GM18907 (cell line): ENCODE data around the gene KMT2A.
"Not testable (repeated sequence)": the region's sequence is repeated elsewhere in the genome, so short reads cannot be mapped to it uniquely, and the experiment has no call there.

ENCODE experiments used
- ATAC-seq: cut with Tn5 transposase; IDR thresholded peaks from one replicate; pipeline ENCODE4 v1.9.1; 2021; ENCODE audit warnings: mild to moderate bottlenecking, moderate library complexity; ENCODE audit not compliant: unreplicated experiment

KMT2A gene

GRCh38 chr11:118531597-118532084, 95.3 kb downstream of the KMT2A start:
- no peak for ATAC-seq

GRCh38 chr11:118532091-118532490, 95.8 kb downstream of the KMT2A start:
- ATAC-seq = no peak

GRCh38 chr11:118532852-118533768, 96.8 kb downstream of the KMT2A start:
- ATAC-seq = no peak

DNA sequence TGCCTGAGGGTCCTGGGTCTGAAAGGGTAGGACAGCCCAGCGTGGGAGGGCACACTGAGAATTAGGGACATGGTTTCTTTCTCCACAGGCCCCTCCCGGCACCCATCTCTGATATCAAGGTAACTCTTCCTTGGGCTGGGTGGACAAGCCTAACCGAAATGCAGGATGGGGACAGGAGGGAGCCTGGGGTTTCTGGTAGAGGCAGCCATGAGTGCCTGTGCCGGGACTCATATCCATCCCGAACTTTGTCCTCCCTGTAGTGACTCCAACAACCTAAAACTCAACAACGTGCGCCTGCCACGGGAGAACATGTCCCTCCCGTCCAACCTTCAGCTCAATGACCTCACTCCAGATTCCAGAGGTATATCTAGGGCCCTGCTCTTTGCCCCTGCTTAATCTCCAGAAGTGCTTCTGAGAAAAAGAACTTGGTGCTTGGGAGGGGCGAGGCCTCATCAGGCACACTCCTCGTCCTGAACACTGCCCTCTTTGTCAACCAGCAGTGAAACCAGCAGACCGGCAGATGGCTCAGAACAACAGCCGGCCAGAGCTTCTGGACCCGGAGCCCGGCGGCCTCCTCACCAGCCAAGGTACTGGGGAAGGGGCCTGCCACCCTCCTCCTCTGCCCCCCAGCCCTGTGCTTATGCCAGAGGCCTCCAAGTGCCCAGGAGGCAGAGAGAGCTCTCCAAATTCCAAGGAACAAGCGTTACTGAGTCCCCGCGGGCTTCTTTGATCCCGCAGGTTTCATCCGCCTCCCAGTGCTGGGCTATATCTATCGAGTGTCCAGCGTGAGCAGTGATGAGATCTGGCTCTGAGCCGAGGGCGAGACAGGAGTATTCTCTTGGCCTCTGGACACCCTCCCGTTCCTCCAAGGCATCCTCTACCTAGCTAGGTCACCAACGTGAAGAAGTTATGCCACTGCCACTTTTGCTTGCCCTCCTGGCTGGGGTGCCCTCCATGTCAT, 97.8 kb downstream of the KMT2A start:
- ATAC-seq = no peak

- no peak for ATAC-seq
Observed at GRCh38 chr11:118535261-118535660, 99.0 kb downstream of the KMT2A start.

- no peak for ATAC-seq
Observed at GRCh38 chr11:118536726-118537125, 100.4 kb downstream of the KMT2A start.

GRCh38 chr11:118537409-118537980, 101.2 kb downstream of the KMT2A start:
- no peak for ATAC-seq

- no peak for ATAC-seq
Observed at GRCh38 chr11:118544010-118544646, 107.8 kb downstream of the KMT2A start.

DNA sequence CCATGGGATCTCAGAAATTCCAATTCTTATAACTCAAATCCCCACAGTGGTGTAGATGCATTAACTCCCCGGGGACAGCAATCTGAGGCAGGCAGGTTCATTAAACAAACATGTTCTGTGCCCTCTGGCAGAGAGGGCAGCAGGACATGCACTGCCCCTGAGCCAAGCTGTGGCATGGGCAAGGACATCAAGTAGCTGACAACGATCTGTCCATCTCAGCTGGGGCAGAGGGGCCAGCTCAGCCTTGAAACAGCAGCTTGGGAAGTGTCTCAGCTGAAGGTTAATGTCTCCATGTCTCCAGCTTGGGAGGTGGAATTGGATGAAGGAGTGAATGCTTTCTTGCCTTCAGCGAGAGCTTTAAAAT, 108.3 kb downstream of the KMT2A start:
- ATAC-seq = no peak

DNA sequence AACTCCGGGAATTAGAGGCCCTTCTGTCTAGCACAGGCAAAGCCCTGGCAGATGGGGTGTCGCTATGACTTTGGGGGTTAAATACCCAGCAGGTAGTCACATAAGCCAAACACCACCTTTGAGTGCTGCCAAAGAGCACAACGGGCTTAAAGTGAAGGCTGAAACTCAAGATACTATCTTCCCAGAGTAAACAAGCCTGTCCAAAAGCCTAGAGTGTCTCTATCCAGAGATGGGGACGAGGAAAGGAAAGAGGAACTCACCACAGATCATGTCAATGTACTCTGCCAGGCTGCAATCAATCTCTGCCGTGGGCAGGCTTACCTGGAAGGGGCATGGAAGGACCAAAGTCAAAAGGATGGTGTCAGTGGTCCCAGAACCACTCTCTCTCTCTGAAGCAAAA, 109.2 kb downstream of the KMT2A start:
- ATAC-seq = no peak

- no peak for ATAC-seq
Observed at GRCh38 chr11:118547132-118547531, 110.8 kb downstream of the KMT2A start.

GRCh38 chr11:118552341-118552740, 116.0 kb downstream of the KMT2A start:
- no peak for ATAC-seq

DNA sequence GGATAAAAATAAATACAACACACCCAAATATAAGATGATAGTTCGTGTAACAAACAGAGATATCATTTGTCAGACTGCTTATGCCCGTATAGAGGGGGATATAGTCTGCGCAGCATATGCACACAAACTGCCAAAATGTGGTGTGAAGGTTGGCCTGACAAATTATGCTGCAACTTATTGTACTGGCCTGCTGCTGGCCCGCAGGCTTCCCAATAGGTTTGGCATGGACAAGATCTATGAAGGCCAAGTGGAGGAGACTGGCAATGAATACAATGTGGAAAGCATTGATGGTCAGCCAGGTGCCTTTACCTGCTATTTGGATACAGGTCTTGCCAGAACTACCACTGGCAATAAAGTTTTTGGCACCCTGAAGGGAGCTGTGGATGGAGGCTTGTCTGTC, 124.5 kb downstream of the KMT2A start:
- ATAC-seq = no peak

GRCh38 chr11:118565051-118565450, 128.8 kb downstream of the KMT2A start:
- no peak for ATAC-seq

- ATAC-seq = no peak
Observed at GRCh38 chr11:118569670-118570069, 133.4 kb downstream of the KMT2A start.

DNA sequence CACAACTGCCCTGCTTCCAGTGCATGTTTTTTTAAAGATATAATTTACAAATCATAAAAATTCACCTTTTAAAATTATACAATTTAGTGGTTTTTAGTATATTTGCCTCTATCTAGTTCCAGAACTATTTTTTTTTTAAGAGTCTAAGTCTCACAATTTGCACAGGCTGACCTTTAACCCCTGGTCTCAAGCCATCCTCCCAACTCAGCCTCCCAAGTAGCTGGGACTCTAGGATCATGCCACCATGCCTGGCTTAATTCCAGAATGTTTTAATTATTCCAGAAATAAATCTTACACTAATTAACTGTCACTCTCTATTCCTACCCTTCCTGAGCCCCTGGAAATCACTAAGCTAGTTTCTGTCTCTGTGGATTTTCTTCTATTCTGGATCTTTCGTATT, 134.5 kb downstream of the KMT2A start:
- ATAC-seq = no peak

DNA sequence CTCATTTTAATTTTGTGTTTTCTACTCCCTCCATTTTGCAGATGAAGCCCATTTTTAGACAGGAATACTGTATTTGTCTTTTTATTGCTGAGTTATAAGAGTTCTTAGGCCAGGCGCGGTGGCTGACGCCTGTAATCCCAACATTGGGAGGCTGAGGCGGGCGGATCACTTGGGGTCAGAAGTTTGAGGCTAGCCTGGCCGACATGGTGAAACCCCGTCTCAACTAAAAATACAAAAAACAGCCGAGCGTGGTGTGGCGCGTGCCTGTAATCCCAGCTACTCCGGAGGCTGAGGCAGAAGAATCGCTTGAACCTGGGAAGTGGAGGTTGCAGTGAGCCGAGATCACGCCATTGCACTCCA, 135.4 kb downstream of the KMT2A start:
- not testable (repeated sequence) for ATAC-seq

DNA sequence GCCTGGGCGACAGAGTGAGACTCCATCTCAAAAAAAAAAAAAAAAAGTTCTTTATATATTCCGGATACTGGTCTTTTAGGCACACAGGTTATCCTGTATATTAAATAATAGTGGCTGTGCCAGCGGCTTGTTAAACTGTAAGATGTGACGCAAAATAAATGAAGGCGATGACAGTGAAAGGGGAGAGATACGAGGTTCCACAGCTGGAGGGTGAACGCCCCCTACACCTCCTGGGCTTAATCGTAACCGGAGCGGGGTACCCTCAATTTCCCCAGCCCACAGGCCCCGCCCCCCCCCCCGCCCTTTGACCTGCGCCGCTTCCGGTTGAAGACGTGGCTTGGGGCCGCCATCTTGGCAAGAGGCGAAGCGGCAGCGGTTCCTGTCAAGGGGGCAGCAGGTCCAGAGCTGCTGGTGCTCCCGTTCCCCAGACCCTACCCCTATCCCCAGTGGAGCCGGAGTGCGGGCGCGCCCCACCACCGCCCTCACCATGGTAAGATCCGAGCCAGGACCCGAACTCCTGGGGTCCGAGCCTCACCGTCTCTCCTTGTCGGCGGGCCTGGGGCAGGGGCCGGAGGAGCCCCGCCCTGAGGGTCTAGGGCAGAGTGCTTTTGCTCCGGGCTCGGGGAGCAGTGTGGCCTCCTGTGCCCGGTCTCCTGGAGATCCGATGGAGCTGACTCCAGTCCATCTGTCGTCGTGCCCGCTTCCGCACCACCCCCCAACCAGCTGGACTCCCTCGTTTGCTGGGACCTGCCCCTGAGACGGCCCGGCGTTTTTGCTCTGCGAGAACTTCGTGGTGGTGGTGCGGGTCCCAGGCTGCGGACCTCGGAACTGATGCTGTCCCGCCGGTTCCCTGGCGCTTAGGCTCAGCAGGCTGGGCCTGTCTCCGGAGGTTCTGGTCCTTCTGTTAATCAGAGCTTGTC, 136.0 kb downstream of the KMT2A start, which contains the start of gene ARCN1:
ARCN1 (plus strand) TSS at position 349 of the 920 bp plus-strand sequence; CDS start at position 488, 139 bp downstream.
- ATAC-seq = peak; percentile 71

DNA sequence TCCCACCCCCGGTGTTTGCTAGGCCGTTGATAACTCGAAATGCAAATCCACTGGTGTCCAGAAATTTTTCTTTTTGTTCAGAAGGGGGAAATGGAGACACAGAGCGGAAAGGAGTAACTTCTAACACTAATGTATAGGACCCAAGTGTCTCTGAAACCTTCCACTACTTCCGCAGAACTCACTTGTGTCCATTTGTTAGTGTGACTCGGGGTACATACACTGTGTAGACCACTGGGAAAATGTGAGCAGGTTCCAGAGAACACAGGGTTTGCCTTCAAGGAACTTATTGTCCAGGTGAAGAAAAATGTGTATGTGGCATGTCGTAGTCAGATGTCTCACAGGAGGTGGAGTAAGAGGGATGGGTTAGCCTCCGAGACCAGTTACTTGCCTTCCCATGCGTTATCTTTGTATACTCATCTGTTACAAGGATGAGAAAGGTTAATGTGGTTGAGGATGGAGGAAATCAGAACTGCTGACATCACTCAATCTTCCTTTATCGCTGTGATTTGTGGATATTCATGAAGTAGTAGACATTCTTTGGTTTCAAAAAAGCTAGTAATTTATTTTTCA, 136.8 kb downstream of the KMT2A start:
- ATAC-seq = peak; percentile 22
